CD4-positive, alpha-beta T cell treated with Interleukin-17A for 4 hours (primary cell): ENCODE results near the gene TBCCD1.
"Not testable (repeated sequence)": the region's sequence is repeated elsewhere in the genome, so short reads cannot be mapped to it uniquely, and the experiment has no call there.

Source experiments
- DNase-seq: peaks from one replicate; pipeline ENCODE4 v3.0.0-alpha.2; 2020; ENCODE audit warnings: mixed read lengths

The TBCCD1 gene

GRCh38 chr3:186551387-186551786 is 15.8 kb downstream of the TBCCD1 start:
- DNase-seq, result no peak

- no peak for DNase-seq
Measured at GRCh38 chr3:186549497-186549896, 17.6 kb downstream of the TBCCD1 start.

DNA sequence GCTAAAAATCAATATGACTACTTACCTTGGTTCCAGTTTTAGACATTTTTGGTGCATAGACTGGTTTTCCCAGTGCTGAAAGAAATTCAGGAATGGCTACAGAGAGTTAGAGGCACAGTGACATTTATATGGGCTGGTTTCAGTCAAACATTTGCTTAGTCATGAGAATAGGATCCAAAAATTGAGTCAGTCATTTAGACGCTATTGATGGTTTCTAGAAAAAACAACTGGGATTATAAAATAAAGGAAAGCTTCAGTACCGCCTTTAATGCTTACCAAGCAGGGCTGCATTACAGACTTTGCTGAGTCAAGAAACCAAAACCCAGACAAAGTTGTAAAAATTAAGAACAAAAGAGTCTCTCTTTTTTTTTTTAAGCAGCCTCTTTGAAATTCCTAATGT is 22.9 kb downstream of the TBCCD1 start, which contains the start of gene CRYGS:
TSS of gene CRYGS (minus strand) at position 100 of the 400 bp plus-strand sequence. CDS start at position 46, 54 bp downstream.
- no peak for DNase-seq

DNA sequence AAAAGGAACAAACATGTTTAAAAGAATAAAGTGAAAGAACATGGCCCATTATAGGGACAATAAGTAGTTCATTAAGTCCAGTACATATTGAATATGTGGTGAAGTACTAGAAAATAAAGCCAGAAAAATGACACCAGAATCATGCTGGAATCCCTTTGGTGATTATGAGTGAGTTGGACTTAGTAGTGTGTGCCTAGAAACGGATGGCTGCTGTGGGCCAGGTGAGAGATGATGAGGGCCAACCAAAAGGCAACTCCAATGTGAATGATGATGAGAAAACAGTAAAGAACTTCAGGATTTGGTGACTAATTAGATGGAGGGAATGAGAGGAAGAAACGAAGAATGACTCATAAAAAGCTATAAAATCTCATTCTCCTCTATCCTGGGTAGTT is 26.3 kb downstream of the TBCCD1 start:
- no peak for DNase-seq

GRCh38 chr3:186540221-186540834 is 26.8 kb downstream of the TBCCD1 start:
- DNase-seq, result peak; percentile 87

DNA sequence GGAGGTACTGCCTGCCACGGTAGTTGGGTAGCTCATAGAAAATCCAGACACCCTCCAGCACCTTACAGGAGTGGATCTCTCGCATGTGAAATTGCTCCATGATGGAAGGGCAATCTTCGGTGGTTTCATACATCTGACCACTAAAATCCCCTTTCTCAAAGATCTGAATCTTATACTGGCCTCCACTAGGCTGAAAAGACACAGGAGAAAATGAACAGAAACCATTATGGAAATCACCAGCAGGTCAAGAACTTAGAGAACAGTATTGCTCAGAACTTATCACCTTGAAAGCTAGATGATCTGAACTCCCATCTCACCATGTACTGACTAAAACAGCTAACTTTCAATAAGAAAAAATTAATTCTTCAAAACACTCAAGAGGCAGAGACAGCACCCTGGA is 28.4 kb downstream of the TBCCD1 start:
- no peak for DNase-seq

- no peak for DNase-seq
Measured at GRCh38 chr3:186536883-186537844, 30.0 kb downstream of the TBCCD1 start.

DNA sequence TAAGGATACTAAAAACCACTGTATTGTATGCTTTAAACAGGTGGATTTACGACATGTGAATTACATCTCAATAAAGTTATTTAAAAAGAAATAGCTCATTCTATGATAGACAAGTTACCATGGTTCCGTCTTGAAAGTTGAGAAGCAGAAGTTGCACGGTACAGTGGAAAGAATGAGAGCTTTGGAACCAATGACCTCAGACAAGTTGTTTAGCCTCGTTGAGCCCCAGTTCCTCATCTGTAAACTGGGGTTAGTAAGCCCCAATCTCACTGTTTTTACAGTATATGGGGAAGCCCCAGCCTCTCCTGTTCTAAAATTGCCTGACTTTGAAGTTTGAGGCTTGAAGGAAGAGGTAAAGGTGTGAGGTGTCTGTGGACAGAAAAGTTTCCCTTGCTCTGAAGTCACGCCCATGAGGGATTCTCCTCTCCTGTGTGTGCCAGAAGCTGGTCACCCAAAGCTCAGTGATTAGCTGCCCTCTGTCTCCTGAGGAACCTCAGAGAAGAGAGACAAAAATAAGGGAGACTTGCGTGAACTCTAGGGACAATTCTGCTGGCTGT is 32.9 kb downstream of the TBCCD1 start:
- peak; percentile 17 for DNase-seq

DNA sequence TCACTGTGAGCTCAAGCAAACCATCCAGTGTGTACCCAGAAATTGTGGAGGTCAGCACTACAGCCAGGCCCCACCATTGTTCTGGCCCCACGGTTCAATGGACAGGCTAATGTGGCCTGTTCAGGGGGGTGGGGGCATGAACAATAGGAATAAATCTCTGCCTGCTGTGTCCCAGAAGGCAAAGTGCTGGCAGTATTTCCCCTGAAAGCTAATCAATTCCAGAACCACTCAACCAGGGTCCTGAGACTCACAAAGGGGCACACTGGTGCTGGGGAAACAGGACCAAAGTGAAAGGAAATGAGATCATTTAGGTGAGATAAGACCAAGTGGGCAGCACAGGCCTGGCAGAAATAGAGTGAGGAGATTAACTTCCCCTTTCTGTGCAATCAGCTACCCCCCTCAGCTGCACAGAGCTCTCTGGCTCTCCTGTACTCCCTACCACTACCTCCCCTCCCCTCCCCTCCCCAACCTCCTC is 34.5 kb downstream of the TBCCD1 start:
- DNase-seq, result no peak

GRCh38 chr3:186531694-186532093 is 35.4 kb downstream of the TBCCD1 start:
- DNase-seq, result not testable (repeated sequence)

DNA sequence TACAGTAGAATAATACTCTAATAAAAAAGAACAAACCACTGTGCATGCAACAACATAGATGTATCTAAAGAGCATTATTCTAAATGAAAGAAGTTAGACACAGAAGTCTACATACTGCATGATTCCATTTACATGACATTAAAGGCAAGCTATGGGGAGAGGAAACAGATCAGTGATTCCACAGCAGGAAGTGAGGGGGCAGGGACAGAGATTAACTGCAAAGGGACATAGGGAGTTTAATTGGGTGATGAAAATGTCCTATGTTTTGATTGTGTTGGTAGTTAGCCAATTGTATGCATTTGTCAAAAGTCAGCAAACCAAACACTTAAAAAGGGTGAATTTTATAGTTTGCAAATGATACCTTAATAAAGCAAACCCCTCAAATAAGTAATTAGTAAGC is 36.7 kb downstream of the TBCCD1 start:
- DNase-seq, result no peak

- no peak for DNase-seq
Measured at GRCh38 chr3:186529201-186529999, 37.7 kb downstream of the TBCCD1 start.

DNA sequence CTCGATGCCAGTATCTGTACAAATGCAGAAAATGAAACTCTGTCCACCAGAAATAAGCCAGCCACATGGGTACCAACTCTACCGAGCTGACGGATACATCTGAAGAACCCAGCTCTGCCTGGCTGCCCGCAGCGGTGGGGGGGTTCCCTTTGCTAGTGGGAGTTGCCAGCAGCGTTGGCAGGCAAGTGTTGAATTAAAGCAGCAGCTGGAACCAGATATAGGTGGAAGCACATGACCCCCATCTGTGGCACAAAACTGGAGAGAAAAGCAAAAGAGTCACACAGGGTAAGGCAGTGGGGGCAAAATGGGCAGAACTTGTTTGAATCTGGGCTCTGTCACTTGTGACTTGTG is 40.9 kb downstream of the TBCCD1 start:
- no peak for DNase-seq

DNA sequence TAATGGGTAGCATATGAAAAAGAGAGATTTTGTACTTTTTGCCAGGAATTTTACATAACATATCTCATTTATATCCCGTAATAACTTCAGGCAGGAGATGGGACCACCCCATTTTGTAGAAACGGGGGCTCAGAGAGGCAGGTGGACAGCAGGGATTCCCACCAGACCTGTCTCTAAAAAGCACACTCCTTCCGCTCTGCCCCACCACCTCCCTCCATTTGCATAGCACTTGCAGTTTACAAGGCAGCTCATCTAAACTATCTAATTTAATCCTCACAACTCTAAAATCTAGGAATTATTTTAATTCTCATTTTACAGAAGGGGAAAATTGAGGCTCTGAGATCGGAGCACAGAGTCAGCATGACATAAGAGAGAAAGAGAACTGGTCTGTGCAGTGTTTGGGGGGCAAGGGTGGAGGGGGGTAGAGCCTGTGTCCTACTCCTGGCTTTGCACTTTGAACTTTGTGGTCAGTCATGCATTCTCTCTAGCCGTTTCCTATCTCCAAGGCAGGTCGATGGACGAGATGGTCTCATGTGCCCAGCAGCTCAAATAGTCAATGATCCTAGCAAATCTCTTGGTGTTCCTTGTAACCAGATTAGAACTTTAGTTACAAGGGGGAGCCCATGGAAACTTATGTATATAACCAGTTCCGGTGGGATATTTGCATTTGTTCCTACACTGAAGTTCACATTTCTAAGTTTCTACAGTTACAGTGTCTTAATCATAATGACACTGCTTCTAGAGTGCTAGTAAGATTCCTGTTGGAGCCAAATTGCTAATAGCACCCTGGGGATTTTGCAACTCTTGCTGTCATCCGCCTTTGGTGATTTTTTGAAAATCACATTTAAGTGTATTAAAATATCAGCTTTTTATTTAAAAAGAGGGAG is 41.5 kb downstream of the TBCCD1 start:
- no peak for DNase-seq

DNA sequence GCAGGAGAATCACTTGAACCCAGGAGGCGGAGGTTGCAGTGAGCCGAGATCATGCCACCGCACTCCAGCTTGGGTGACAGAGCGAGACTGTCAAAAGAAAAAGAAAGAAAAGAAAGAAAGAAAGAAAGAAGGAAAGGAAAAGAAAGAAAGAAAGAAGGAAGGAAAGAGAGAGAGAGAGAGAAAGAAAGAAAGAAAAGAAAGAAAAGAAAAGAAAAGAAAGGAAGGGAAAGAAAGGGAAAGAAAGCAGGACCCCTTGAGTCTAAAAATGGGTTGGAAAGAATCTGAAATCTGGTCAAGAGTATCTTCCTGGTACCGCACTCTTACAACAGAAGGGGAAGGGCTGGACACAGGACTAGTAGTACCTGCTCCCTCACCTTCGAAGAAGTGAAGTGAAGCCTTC is 42.5 kb downstream of the TBCCD1 start:
- DNase-seq, result no peak

DNA sequence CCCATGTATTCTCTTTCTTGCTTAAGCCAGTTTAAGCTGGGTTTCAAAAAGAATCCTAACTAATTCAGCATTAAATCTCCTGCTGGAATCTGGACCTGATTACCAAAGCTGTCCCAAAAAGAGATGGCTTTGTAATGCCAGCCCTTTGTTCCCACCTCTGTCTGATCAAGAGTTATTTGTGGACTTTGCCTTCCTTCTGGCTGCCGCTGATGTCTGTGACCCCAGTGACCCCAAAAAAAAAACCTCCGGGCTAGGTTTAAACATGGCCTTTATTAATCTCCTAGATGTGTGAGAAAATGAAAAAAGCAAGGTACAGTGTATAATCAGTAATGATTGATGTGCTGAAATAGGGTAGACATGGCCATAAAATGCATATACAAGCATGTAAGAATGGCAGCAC is 43.7 kb downstream of the TBCCD1 start:
- DNase-seq, result no peak

DNA sequence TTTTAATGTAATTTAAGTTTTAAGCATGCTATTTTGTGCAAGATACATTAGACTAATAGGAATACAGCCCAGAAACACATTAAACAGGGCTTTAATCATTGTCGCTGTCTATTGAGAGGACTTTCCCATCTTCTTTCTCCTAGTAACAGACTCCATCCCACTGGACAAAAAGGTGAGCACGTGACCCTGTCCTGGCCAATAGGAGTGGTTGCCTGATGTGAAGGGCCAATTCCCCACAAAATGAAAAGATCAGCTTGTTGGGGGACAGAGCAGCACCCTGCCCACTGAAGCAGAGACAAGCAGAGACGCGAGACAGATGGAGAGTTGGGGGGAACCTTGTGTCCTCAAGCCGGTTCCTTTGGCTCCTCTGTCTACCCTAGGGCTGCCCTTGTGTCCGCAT is 44.1 kb downstream of the TBCCD1 start:
- DNase-seq, result no peak

DNA sequence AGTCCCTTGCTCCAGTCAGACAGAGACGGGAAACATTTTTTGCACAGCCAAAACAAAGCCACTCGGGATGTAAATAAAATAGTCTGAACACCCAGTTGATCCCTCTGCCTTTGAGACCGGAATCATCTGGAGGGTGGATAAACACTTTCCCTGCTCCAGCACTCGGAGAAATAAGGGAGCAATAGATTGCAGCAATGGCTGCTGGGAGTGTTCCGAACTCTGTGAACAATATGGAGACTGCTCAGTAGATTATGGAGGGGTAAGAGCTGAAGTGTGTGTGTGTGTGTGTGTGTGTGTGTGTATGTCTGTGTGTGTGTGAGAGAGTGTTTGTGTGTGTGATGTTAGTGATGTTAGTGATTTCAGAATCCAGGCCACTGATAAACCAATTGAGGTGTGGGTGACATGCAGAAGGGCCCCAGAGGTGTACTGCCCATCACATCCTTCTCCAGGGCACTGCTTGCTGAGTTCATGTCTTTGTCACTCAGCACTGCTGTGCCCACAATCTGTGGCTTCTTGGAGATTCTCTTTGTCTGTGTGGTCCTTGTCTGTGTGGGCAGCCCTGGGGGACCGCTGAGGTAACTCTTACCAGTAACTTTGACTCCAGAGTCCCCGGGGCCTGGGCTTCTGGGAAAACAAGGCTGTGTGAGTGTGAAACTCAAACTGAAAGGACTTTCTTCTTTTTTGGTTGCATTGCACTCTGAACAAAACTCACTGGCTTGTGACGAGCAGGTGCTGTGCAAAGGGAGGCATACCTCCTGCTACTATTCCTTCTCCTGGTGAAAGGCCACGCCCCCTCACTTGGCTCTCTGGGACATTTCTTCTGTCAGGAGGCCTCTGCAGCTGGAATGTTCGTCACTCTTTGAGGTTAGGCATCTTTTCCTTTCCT is 45.9 kb downstream of the TBCCD1 start:
- no peak for DNase-seq

- DNase-seq, result no peak
Measured at GRCh38 chr3:186520431-186520830, 46.7 kb downstream of the TBCCD1 start.

DNA sequence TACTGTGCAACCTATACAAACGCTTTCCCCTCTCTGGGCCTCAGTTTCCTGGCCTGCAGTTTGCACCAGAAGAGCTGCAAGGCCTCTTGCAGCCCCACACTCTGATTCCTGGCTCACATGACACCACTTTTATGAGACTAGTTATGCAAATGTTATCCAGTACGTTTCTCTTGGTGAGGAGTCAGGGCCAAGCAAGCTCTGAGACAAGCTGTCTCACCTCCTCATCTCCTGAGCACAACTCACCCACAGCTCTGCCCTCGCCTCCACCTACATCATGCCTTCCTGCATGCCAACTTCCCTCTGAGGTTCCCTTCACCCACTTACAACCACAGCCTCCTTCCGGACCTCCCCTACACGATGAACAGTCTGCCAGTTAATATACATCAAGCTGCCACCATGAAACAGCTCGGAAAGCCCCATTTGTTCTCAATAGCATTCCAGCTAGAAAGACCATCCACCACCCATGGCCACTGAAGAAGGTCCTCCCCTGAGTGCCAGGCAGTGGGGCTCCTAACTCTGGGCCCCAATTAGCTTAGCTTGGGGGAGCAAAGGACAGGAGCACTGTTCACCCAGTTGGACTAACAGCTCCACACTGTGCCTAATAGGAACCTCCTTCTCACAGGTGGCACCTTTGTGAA is 48.0 kb downstream of the TBCCD1 start:
- peak; percentile 76 for DNase-seq
